Colonic mucosa (tissue), 4 donors: ENCODE data around the gene LUC7L3. TPM values are rescaled to one million over a fixed set of nuclear protein-coding genes. Genes with fewer than 3 reads are reported as not detected.

Experiments used
- DNase-seq: peaks from one replicate; pipeline ENCODE4 v3.0.0-alpha.2; 2020
- H3K27ac ChIP-seq: fragments of 200-600 bp; one replicate; pipeline ENCODE4 v1.8.0; 2021
- H3K27me3 ChIP-seq: fragments of 200-600 bp; one replicate; pipeline ENCODE4 v1.8.0; 2021
- H3K36me3 ChIP-seq: fragments of 200-600 bp; one replicate; pipeline ENCODE4 v1.8.0; 2021
- H3K4me1 ChIP-seq: fragments of 200-600 bp; one replicate; pipeline ENCODE4 v1.8.0; 2021; ENCODE audit warnings: mild to moderate bottlenecking
- H3K4me3 ChIP-seq: fragments of 200-600 bp; one replicate; pipeline ENCODE4 v1.8.0; 2021
- H3K9ac ChIP-seq, 2 donors: one replicate each; pipeline ENCODE4 v1.7.0; 2013; ENCODE audit warnings: control low read depth in 2 of 2, low read depth in 2 of 2, low read length in 2 of 2
- H3K9me3 ChIP-seq: fragments of 200-600 bp; one replicate; pipeline ENCODE4 v1.8.0; 2021
- intact Hi-C: fragments of 100-400 bp; cut with DNase I; formaldehyde crosslinking; loops from one replicate; pipeline ENCODE4 v1.14.1; 2022
- total RNA-seq, 2 donors: library from RNA; stranded (reverse); fragmentation: NEBNext Ultra II Directional in 1 of 2; extraction: Animal tissue kit (Norgen Biotek cat#: 25700) in 1 of 2; gene quantifications; one replicate each; pipeline ENCODE4 v1.2.1, GENCODE V29; 2021
- TF ChIP-seq, protein P1 (sequence below): fragments of 200-600 bp; IDR thresholded peaks from one replicate; pipeline ENCODE4 v1.8.0; 2022; ENCODE audit warnings: antibody characterized with exemption, mild to moderate bottlenecking
- donor health status: healthy.
- donor health status: DM: no; HTN: no; CAD: no.
- donor health status: DM: no; HTN: no; CAD: no.

Gene LUC7L3
- total RNA-seq, 2 donors from 2014 or later: 73.0 to 88.3 TPM

DNA sequence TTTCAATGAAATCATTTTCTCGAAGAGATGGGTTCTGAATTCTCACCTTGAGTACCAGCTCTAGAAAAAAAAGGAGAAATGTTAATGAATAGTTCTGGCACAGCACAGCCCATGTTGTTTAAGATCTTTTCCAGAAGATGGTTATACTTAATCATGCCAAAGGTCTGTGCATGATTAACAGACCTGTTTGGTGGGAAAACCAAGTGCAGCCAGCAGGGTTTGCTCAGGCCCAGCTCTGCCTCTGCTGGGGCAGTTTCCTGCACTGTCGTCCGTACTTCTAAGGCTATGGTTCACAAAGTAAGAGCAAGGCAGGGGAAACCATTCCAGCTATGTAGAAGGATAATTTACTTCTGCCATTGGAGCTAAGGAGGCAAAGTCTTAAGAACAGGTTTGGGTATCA is 22.3 kb upstream of the LUC7L3 start:
- no peak for DNase-seq
- H3K9me3 ChIP-seq: no peaks in the 10 kb centered on the region
- H3K27ac ChIP-seq: no peak overlapping the region
- H3K36me3 ChIP-seq: peaks cover 27% of the 10 kb centered on the region
- no peaks in the 10 kb centered on the region for H3K4me1 ChIP-seq
- no peaks in the 10 kb centered on the region for H3K27me3 ChIP-seq
- peak overlapping the region in 1 of 2 donors; percentile 23 for H3K9ac ChIP-seq
- TF ChIP-seq, protein P1, sequence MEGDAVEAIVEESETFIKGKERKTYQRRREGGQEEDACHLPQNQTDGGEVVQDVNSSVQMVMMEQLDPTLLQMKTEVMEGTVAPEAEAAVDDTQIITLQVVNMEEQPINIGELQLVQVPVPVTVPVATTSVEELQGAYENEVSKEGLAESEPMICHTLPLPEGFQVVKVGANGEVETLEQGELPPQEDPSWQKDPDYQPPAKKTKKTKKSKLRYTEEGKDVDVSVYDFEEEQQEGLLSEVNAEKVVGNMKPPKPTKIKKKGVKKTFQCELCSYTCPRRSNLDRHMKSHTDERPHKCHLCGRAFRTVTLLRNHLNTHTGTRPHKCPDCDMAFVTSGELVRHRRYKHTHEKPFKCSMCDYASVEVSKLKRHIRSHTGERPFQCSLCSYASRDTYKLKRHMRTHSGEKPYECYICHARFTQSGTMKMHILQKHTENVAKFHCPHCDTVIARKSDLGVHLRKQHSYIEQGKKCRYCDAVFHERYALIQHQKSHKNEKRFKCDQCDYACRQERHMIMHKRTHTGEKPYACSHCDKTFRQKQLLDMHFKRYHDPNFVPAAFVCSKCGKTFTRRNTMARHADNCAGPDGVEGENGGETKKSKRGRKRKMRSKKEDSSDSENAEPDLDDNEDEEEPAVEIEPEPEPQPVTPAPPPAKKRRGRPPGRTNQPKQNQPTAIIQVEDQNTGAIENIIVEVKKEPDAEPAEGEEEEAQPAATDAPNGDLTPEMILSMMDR: no peak
- no peak overlapping the region for H3K4me3 ChIP-seq
- intact Hi-C loops: loop anchor here (5.0 kb wide), 2 partner anchors 65 to 210 kb away; partner anchors contain the start of gene ABCC3

- Histone ChIP-seq H3K9me3 (no peaks in the 10 kb centered on the region), H3K27ac (no peak overlapping the region), H3K4me3 (no peak overlapping the region), H3K27me3 (no peaks in the 10 kb centered on the region), H3K4me1 (no peaks in the 10 kb centered on the region), H3K9ac (peak overlapping the region in 1 of 2 donors; percentile 23), H3K36me3 (peaks cover 27% of the 10 kb centered on the region)
- intact Hi-C loops: loop anchor here (5.0 kb wide), 2 partner anchors 65 to 210 kb away; partner anchors contain the start of gene ABCC3
- TF ChIP-seq, protein P1: no peak
- no peak for DNase-seq
Observed at GRCh38 chr17:50697663-50698272, 21.6 kb upstream of the LUC7L3 start.

GRCh38 chr17:50699410-50699809 is 20.0 kb upstream of the LUC7L3 start:
- Histone ChIP-seq H3K9ac (no peak overlapping the region), H3K27ac (no peak overlapping the region), H3K36me3 (peaks cover 27% of the 10 kb centered on the region), H3K27me3 (no peaks in the 10 kb centered on the region), H3K4me3 (no peak overlapping the region), H3K9me3 (no peaks in the 10 kb centered on the region), H3K4me1 (no peaks in the 10 kb centered on the region)
- DNase-seq: no peak
- TF ChIP-seq, protein P1: no peak
- intact Hi-C loops: loop anchor here (5.0 kb wide), 2 partner anchors 67 to 212 kb away; partner anchors contain the start of gene ABCC3

- Histone ChIP-seq H3K27ac (no peak overlapping the region), H3K4me1 (no peaks in the 10 kb centered on the region), H3K9me3 (no peaks in the 10 kb centered on the region), H3K27me3 (no peaks in the 10 kb centered on the region), H3K36me3 (peaks cover 13% of the 10 kb centered on the region), H3K9ac (no peak overlapping the region), H3K4me3 (no peak overlapping the region)
- DNase-seq: no peak
- TF ChIP-seq, protein P1: no peak
- intact Hi-C loops: no loop called here
Observed at GRCh38 chr17:50703162-50703561, 16.2 kb upstream of the LUC7L3 start.

DNA sequence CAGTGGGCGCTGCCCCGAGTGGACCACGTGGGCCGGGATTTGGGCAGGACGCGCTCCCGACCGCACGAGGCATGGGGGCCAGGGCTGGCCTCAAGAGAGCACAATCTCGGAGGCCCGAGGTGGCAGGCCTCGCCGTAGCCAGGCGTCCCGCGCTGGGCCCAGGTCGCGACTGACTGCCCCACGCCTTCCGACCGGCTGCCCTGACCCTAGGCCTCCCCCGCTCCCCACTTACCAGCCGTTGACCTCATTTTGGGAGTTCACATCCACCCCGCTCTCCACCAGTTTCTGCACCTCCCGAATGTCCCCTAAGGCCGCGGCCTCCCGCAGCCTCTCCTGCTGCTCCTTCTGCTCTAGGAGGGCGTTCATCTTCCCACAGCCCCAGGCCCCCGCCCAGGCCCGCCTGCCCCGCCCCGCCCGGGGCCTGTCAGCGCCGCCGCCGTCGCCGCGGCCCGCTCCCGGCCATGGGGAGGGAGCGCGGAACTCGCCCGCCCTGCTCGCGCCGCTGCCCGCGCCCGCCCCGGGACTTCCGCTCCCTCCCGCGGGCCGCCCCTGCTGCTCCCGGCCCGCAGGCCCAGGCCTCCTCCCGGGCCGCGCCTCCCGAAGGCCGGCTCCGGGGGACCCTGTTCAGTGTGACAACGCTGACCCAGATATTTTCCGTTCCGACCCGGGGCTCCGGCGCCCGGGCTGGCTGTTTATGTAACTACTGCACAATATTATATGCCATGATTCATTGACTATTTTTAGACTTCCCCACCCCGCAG is 11.9 kb upstream of the LUC7L3 start, which contains the start of gene ANKRD40:
Gene ANKRD40 (minus strand): TSS at position 626 of the 761 bp plus-strand sequence. CDS start 260 bp downstream, at position 366.
- peak within 1 kb of the TSS; percentile 96 for H3K27ac ChIP-seq
- intact Hi-C loops: no loop called here
- no peaks in the 10 kb centered on the region for H3K9me3 ChIP-seq
- TF ChIP-seq, protein P1: no peak
- H3K36me3 ChIP-seq: no peaks in the 10 kb centered on the region
- H3K4me1 ChIP-seq: no peaks in the 10 kb centered on the region
- peak within 1 kb of the TSS; percentile 95 to 99 for H3K9ac ChIP-seq
- peak; percentile 92 for DNase-seq
- no peaks in the 10 kb centered on the region for H3K27me3 ChIP-seq
- H3K4me3 ChIP-seq: peak within 1 kb of the TSS; percentile 73
